Mononuclear cell (primary cell): Measurements from ENCODE around the gene DTL. TPM values are rescaled to one million over a fixed set of nuclear protein-coding genes. Genes with fewer than 3 reads are reported as not detected.

Experiments used
- H3K27me3 ChIP-seq: 2 replicates; pipeline ENCODE4 v1.6.0; 2011; ENCODE audit warnings: low read length, control low read depth; ENCODE audit not compliant: insufficient read depth
- H3K4me1 ChIP-seq: 2 replicates; pipeline ENCODE4 v1.5.1; 2011; ENCODE audit warnings: mild to moderate bottlenecking, low read length, control low read depth; ENCODE audit not compliant: insufficient read depth
- H3K4me3 ChIP-seq: 2 replicates; pipeline ENCODE4 v1.5.1; 2011; ENCODE audit warnings: mild to moderate bottlenecking, low read length, moderate library complexity
- H3K9me3 ChIP-seq: 2 replicates; pipeline ENCODE4 v1.5.1; 2011; ENCODE audit warnings: low read depth, mild to moderate bottlenecking, control low read depth, low read length
- total RNA-seq: library from RNA; depleted of rRNA; stranded (reverse); fragments of >200 nt; gene quantifications from one replicate; pipeline ENCODE4 v1.2.3, GENCODE V29; 2012

DTL gene
- total RNA-seq, 1 donor = 0.52 TPM

DNA sequence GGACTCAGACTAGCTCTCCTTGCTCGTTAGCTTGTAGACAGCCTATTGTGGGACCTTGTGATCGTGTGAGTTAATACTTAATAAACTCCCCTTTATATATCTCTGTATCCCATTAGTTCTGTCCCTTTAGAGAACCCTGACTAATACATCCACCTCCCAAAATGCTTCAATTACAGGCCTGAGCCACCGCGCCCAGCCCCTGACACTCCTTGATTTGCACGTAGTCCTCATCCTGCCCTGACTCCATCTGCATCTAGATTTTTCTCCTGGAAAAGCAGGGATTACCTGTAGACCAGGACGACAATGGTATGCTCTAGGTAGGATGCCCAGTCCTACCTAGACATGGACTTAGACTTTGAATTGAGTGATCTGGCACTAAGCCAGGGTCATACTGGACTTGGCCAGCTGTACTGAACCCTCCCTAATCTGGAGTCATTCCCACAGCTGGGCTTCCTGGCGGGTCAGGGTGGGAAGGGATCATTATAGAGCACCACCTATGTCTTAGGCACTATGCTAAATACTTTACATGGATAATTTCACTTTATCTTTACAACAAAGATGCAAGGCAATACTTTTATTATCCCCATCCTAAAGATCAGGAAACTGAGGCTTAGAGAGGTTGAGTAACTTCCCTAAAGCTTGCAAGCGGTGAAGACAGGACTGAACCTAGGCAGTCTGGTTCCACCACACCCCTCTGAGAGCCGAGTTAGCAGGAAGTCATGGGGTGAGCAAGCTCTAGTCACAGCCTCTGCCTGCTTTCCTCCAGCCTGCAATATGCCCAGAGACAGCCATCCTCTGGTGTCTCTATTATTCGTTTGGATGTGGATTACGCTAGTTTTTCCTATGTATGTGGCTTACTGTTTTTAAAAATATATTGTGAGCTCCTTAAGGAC lies 89.4 kb downstream of the DTL start:
- Histone ChIP-seq H3K4me3 (no peak overlapping the region), H3K27me3 (no peaks in the 10 kb centered on the region), H3K4me1 (peaks cover 19% of the 10 kb centered on the region), H3K9me3 (no peaks in the 10 kb centered on the region)

GRCh38 chr1:212125654-212126053 lies 90.1 kb downstream of the DTL start:
- Histone ChIP-seq H3K4me1 (peaks cover 19% of the 10 kb centered on the region), H3K27me3 (no peaks in the 10 kb centered on the region), H3K4me3 (no peak overlapping the region), H3K9me3 (no peaks in the 10 kb centered on the region)

DNA sequence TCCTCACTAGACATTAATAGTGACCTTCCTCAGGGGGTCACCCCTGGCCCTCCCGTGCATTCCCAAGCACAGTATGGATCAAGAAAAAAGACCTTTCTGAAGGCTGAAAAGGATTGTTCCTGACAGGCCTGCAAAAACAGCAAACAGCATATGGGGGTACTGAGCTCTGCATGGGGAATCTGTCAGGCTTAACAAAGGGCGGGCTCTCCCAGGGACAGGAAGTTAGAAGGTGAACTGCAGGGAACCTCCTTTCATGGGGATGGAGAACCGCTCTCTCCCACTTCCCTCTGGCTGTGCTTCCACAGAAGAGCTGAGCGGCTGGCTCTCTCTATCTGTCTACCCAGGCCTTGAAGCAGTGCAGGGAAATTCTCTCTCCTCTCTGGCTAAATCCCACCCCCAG lies 91.7 kb downstream of the DTL start:
- H3K27me3 ChIP-seq = no peaks in the 10 kb centered on the region
- H3K9me3 ChIP-seq = no peaks in the 10 kb centered on the region
- H3K4me1 ChIP-seq = peaks cover 19% of the 10 kb centered on the region
- no peak overlapping the region for H3K4me3 ChIP-seq

GRCh38 chr1:212129781-212130180 lies 94.2 kb downstream of the DTL start:
- no peaks in the 10 kb centered on the region for H3K9me3 ChIP-seq
- H3K4me1 ChIP-seq = peaks cover 15% of the 10 kb centered on the region
- no peaks in the 10 kb centered on the region for H3K27me3 ChIP-seq
- no peak overlapping the region for H3K4me3 ChIP-seq

- Histone ChIP-seq H3K9me3 (no peaks in the 10 kb centered on the region), H3K27me3 (no peaks in the 10 kb centered on the region), H3K4me1 (no peaks in the 10 kb centered on the region)
Measured at GRCh38 chr1:212132025-212132424, 96.5 kb downstream of the DTL start.

DNA sequence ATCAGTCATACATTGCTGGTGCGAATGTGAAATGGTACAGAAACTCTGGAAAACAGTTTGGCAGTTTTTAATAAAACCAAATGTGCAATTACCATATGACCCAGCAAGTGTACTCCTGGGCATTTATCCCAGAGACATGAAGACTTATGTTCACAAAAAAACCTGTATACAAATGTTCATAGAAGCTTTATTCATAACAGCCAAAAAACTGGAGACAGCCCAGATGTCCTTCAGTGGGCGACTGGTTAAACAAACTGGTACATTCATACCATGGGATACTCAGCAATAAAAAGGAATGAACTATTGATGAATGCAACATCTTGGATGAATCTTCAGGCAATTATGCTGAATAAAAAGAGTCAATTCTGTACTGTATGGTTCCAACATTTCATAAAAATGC lies 97.8 kb downstream of the DTL start:
- H3K4me3 ChIP-seq = no peak overlapping the region
- H3K4me1 ChIP-seq = no peaks in the 10 kb centered on the region
- H3K27me3 ChIP-seq = no peaks in the 10 kb centered on the region
- H3K9me3 ChIP-seq = no peaks in the 10 kb centered on the region

More at GRCh38 chr1:212132025-212132424, 96.5 kb downstream of the DTL start:
- no peak overlapping the region for H3K4me3 ChIP-seq

DNA sequence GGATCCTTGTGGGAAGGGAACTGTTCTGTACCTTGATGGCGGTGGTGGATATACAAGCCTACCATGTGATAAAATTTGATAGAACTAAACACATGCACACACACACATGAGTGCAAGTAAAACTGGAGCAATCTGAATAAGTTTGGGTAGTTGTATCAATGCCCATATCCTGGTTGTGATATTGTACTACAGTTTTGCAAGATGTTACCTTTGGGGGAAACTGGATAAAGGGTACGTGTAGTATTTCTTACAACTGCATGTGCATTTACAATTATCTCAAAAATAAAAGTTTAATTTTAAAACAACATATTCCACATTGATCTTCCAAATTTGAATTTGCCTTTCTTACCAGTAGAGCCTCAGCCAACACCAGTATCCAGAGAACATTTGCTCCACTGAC lies 99.6 kb downstream of the DTL start:
- no peaks in the 10 kb centered on the region for H3K27me3 ChIP-seq
- no peaks in the 10 kb centered on the region for H3K4me1 ChIP-seq
- no peak overlapping the region for H3K4me3 ChIP-seq
- no peaks in the 10 kb centered on the region for H3K9me3 ChIP-seq

DNA sequence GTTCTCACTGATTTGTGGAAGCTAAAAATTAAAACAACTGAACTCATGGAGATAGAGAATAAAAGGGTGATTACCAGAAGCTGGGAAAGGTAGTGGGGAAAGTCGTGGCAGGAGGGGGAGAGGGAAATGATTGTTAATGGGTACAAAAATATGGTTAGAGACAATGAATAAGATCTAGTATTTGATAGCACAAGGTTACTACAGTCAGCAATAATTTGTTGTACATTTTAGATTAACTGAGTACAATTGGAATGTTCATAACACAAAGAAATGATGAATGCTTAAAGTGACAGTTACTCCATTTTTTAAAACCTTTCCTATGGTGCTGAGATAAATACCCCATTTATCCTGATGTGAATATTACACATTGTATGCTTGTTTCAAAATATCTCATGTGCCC lies 102.3 kb downstream of the DTL start:
- no peaks in the 10 kb centered on the region for H3K27me3 ChIP-seq
- H3K4me3 ChIP-seq = no peak overlapping the region
- H3K9me3 ChIP-seq = no peaks in the 10 kb centered on the region
- H3K4me1 ChIP-seq = no peaks in the 10 kb centered on the region

DNA sequence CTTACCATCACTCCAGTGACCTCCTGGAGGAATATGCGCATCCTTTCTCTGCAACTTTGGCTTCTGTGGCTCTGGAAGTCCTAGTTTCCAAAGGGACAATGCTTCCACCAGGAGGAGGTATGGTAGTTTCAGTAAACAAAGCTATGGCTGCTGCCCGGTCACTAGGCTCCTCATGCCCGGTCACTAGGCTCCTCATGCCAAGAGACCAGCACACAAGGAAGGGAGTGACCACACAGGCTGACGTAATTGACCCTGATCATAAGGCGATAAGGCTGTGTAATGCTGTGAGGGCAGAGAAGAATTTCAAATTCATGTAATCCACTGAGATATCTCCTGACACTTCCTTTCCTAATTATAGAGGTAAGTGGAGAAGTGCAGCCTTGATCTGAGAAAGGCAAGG lies 102.9 kb downstream of the DTL start:
- Histone ChIP-seq H3K4me1 (no peaks in the 10 kb centered on the region), H3K4me3 (no peak overlapping the region)

GRCh38 chr1:212139526-212140135 lies 104.1 kb downstream of the DTL start:
- no peaks in the 10 kb centered on the region for H3K4me1 ChIP-seq
- no peak overlapping the region for H3K4me3 ChIP-seq
- H3K27me3 ChIP-seq = no peaks in the 10 kb centered on the region
- no peaks in the 10 kb centered on the region for H3K9me3 ChIP-seq

More for the DNA sequence above, 102.9 kb downstream of the DTL start:
- H3K9me3 ChIP-seq = no peaks in the 10 kb centered on the region
- H3K27me3 ChIP-seq = no peaks in the 10 kb centered on the region

DNA sequence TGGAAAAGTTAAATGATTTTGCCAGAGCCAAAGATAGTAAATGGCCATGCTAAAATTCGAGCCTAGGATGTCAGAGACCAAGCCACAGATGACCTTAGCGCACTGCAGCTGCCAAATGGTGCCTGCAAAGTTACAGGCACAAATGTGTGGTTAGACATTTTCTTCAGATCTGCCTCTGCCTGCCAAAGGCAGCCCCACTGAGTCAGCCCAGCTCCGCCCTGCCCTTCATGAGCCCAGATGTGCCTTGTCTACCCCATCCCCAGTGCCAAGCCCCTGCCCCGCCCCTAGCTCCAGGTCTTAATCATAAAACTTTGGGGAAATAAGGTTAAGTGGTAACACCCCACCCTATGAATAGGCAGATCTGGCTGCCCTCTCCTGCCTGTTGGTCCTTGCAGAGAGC lies 105.9 kb downstream of the DTL start:
- H3K4me3 ChIP-seq = no peak overlapping the region

DNA sequence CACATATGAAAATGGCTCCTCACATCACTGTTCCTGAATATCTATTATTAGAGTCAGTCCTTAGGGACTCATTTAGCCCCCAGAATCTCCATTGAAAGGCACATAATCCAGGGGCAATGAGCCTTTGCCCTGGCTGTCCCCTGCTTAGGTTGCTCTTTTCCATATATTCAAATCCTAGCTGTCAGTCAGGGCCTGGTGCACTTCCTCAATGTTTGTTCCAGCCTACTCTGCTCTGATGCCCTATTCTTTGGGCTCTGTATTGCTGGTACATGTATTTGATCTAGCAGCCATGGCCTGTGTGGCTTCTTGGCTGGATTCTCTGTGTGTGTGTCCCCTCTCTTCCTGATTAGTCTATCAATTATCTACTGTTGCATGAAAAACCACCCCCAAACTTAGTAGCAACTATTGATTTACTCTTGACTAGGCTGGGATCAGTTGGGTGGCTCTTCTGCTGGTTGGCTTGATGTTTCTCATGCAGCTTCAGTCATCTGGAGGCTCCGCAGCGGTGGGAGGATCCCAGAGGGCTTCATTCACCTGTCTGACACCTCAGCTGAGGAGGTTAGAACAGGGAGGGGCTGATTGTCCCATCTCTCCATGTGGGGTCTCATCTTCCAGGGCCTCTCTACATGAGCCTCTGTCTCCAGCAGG lies 107.5 kb downstream of the DTL start:
- H3K27me3 ChIP-seq = no peaks in the 10 kb centered on the region
- H3K9me3 ChIP-seq = no peaks in the 10 kb centered on the region
- H3K4me3 ChIP-seq = no peak overlapping the region
- no peaks in the 10 kb centered on the region for H3K4me1 ChIP-seq

More for the DNA sequence above, 105.9 kb downstream of the DTL start:
- Histone ChIP-seq H3K9me3 (no peaks in the 10 kb centered on the region), H3K27me3 (no peaks in the 10 kb centered on the region), H3K4me1 (no peaks in the 10 kb centered on the region)

DNA sequence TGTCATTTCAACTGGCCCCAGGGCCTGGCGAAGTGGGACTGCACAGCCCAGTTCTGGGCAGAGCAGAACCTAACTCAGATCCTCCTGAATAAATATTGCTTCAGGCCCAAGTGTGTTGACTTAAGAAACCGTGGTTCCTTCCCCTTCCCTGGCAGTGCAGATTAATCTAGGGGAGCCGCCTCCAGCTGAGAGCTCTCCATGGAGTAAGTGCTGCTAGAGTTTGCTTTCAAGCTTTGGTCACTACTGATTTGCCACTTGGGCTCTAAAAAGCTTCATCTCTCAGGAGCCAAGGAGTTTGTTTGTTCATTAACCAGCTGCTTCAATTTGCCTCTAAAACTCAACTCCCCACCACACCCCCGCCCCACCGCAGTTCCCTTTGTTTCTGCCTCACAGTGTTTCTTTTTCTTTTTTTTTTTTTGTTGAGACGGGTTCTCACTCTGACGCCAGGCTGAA lies 112.1 kb downstream of the DTL start:
- no peaks in the 10 kb centered on the region for H3K27me3 ChIP-seq
- H3K9me3 ChIP-seq = no peaks in the 10 kb centered on the region
- H3K4me3 ChIP-seq = no peak overlapping the region
- H3K4me1 ChIP-seq = no peaks in the 10 kb centered on the region

DNA sequence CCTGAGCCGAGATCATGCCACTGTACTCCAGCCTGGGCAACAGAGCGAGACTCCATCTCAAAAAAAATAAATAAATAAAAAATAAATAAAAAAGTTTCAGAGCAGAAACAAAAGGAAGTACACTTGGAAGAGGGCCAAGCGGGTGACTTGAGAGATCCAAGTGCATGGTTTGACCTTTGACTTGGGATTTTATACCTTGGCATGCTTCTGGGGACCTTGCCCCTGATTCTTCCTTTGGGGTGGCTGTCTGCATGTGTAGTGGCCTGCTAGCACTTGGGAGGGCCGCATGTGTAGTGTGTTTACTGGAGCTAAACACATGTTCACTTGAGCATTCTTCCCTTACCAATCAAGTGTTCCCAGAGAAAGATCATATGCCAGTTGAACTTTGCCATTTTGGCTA lies 114.0 kb downstream of the DTL start:
- Histone ChIP-seq H3K4me3 (no peak overlapping the region), H3K9me3 (no peaks in the 10 kb centered on the region), H3K4me1 (no peaks in the 10 kb centered on the region), H3K27me3 (no peaks in the 10 kb centered on the region)

DNA sequence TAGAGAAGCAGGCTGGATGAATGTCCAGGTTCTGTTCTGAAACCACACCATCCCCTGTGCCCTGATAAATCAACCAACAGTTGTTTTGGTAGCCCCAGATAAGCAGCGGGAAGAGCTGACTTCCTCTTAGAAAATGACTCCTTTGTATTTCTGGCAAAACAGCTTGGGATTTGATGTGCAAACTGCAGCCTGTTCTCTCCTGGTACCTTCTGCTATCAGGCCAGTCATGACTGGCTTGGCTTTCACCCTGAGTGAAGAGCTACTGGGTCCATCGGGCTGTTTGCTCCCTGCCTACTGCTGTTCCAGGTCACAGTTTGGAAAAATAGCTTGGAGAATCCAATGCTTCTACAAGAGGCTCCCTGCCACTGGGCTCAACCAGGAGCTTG lies 116.8 kb downstream of the DTL start:
- Histone ChIP-seq H3K4me3 (no peak overlapping the region), H3K27me3 (no peaks in the 10 kb centered on the region), H3K4me1 (no peaks in the 10 kb centered on the region), H3K9me3 (no peaks in the 10 kb centered on the region)
